Measurements from ENCODE around the gene SERPINE2. TPM values are rescaled to one million over a fixed set of nuclear protein-coding genes. Genes with fewer than 3 reads are reported as not detected.
A peak's percentile ranks its signal among the peaks of the same experiment; 100 is the strongest.

SERPINE2 gene
- total RNA-seq, 1 donor = 658 TPM

DNA sequence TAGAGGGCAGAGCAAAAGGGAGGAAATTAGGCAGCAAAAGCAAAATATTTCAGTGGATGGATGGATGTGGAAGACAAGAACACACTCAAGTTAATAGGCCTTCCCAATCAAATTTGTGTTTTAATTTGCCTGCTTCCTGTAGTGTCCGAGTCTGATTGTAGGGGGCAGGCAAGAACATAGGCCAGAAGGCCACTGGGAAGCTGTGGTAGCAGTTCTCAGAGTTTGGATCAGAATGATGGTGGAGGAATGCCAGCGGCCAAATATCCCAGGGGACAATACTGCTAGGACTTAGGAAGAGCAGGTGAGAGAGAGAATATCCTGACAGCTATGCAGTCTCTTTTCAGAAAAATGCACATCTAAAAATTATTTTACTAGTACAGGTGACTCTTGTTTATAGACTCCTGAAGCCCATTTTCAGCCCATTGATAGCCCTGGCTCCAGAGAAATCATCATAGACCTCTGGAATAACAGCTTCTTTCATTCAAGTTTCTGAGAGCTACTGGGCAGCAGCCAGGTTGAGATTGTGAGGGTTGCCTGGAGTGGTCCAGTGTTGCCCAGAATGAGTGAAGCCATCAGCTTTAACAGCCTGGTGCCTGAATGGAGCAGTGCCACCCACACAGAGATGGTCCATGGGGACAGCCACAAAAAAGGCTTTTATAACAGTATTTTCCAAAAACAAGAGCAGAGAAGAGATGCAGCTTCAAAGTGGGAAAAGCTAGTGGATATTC is 19.1 kb upstream of the SERPINE2 start:
- no peak overlapping the region for H2AFZ ChIP-seq (ENCODE audit: low read length)
- H3K4me1 ChIP-seq (ENCODE audit: insufficient read depth, low read length) = no peaks in the 10 kb centered on the region
- no peak overlapping the region for H3K4me3 ChIP-seq (ENCODE audit: insufficient read depth, low read length)
- peak; percentile 29 for TF ChIP-seq CTCF (IDR thresholded peaks at IDR 0.05; ENCODE audit: extremely low read depth, low read depth, low read length)
- H3K27ac ChIP-seq (ENCODE audit: low read depth, low read length) = no peak overlapping the region
- no peaks in the 10 kb centered on the region for H4K20me1 ChIP-seq (ENCODE audit: insufficient read depth, low read length)
- H3K9me3 ChIP-seq (ENCODE audit: low read depth, low read length) = no peaks in the 10 kb centered on the region
- H3K27me3 ChIP-seq (ENCODE audit: insufficient read depth, low read length) = no peaks in the 10 kb centered on the region
- H3K36me3 ChIP-seq (ENCODE audit: insufficient read depth, low read length) = no peaks in the 10 kb centered on the region
- no peaks in the 10 kb centered on the region for H3K79me2 ChIP-seq (ENCODE audit: insufficient read depth, low read length)
- no peak for DNase-seq (ENCODE audit: insufficient read length, low spot score, missing footprints)
- no peak overlapping the region for H3K4me2 ChIP-seq (ENCODE audit: insufficient read depth, low read length)

GRCh38 chr2:224056889-224057288 is 17.8 kb upstream of the SERPINE2 start:
- DNase-seq (ENCODE audit: insufficient read length, low spot score, missing footprints) = no peak
- H3K79me2 ChIP-seq (ENCODE audit: insufficient read depth, low read length) = no peaks in the 10 kb centered on the region
- H3K4me2 ChIP-seq (ENCODE audit: insufficient read depth, low read length) = no peak overlapping the region
- H3K4me3 ChIP-seq (ENCODE audit: insufficient read depth, low read length) = no peak overlapping the region
- H3K4me1 ChIP-seq (ENCODE audit: insufficient read depth, low read length) = no peaks in the 10 kb centered on the region
- H3K27ac ChIP-seq (ENCODE audit: low read depth, low read length) = no peak overlapping the region
- H4K20me1 ChIP-seq (ENCODE audit: insufficient read depth, low read length) = no peaks in the 10 kb centered on the region
- no peak for TF ChIP-seq CTCF (IDR thresholded peaks at IDR 0.05; ENCODE audit: extremely low read depth, low read depth, low read length)
- no peaks in the 10 kb centered on the region for H3K9me3 ChIP-seq (ENCODE audit: low read depth, low read length)
- H3K36me3 ChIP-seq (ENCODE audit: insufficient read depth, low read length) = no peaks in the 10 kb centered on the region
- no peaks in the 10 kb centered on the region for H3K27me3 ChIP-seq (ENCODE audit: insufficient read depth, low read length)
- H2AFZ ChIP-seq (ENCODE audit: low read length) = no peak overlapping the region

DNA sequence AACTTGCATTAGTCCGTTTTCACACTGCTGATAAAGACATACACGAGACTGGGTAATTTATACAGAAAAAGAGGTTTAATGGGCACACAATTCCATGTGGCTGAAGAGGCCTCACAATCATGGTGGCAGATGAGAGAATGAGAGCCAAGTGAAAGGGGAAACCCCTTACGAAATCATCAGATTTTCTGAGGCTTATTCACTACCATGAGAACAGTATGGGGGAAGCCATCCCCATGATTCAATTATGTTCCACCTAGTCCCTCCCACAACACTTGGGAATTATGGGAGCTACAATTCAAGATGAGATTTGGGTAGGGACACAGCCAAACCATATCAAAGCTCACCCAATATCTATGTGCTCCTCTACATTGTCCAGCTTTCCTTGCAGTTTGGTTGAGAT is 16.0 kb upstream of the SERPINE2 start:
- H3K27ac ChIP-seq (ENCODE audit: low read depth, low read length) = no peak overlapping the region
- no peaks in the 10 kb centered on the region for H3K27me3 ChIP-seq (ENCODE audit: insufficient read depth, low read length)
- H3K79me2 ChIP-seq (ENCODE audit: insufficient read depth, low read length) = no peaks in the 10 kb centered on the region
- no peak overlapping the region for H2AFZ ChIP-seq (ENCODE audit: low read length)
- no peaks in the 10 kb centered on the region for H3K9me3 ChIP-seq (ENCODE audit: low read depth, low read length)
- H3K4me2 ChIP-seq (ENCODE audit: insufficient read depth, low read length) = no peak overlapping the region
- TF ChIP-seq CTCF (IDR thresholded peaks at IDR 0.05; ENCODE audit: extremely low read depth, low read depth, low read length) = no peak
- no peak overlapping the region for H3K4me3 ChIP-seq (ENCODE audit: insufficient read depth, low read length)
- no peaks in the 10 kb centered on the region for H4K20me1 ChIP-seq (ENCODE audit: insufficient read depth, low read length)
- no peak for DNase-seq (ENCODE audit: insufficient read length, low spot score, missing footprints)
- no peaks in the 10 kb centered on the region for H3K4me1 ChIP-seq (ENCODE audit: insufficient read depth, low read length)
- H3K36me3 ChIP-seq (ENCODE audit: insufficient read depth, low read length) = no peaks in the 10 kb centered on the region

DNA sequence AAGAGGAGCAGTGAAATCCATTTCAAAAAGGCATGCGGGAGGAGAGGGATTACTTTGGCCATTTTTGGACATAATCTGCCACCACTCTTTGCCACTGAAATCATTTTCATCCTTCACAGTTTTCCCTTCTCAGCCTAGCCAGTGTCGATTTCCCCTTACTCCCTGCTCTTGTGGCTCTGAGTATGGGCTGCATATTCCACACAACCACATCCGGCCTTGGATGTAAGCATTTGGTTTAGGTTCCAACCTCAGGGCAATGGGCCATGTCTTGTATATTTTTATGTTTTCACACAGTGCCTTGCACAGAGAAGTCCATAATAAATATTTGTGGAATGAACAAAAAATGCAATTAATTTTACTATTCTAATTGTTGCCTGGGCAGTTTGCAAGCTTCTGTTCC is 7.7 kb upstream of the SERPINE2 start:
- Histone ChIP-seq H2AFZ (ENCODE audit: low read length) (peak overlapping the region; percentile 62), H3K4me2 (ENCODE audit: insufficient read depth, low read length) (no peak overlapping the region), H3K4me1 (ENCODE audit: insufficient read depth, low read length) (no peaks in the 10 kb centered on the region), H3K27me3 (ENCODE audit: insufficient read depth, low read length) (no peaks in the 10 kb centered on the region), H3K4me3 (ENCODE audit: insufficient read depth, low read length) (no peak overlapping the region), H4K20me1 (ENCODE audit: insufficient read depth, low read length) (no peaks in the 10 kb centered on the region), H3K79me2 (ENCODE audit: insufficient read depth, low read length) (no peaks in the 10 kb centered on the region), H3K36me3 (ENCODE audit: insufficient read depth, low read length) (no peaks in the 10 kb centered on the region), H3K9me3 (ENCODE audit: low read depth, low read length) (no peaks in the 10 kb centered on the region), H3K27ac (ENCODE audit: low read depth, low read length) (no peak overlapping the region)
- TF ChIP-seq CTCF (IDR thresholded peaks at IDR 0.05; ENCODE audit: extremely low read depth, low read depth, low read length) = no peak
- DNase-seq (ENCODE audit: insufficient read length, low spot score, missing footprints) = no peak
